ENCODE data around the gene GAA. TPM values are rescaled to one million over a fixed set of nuclear protein-coding genes. Genes with fewer than 3 reads are reported as not detected.

The GAA gene
- total RNA-seq, 4 donors from 2014 or later = 48.1 to 71.7 (median 67.8) TPM

- TF ChIP-seq, protein P1, sequence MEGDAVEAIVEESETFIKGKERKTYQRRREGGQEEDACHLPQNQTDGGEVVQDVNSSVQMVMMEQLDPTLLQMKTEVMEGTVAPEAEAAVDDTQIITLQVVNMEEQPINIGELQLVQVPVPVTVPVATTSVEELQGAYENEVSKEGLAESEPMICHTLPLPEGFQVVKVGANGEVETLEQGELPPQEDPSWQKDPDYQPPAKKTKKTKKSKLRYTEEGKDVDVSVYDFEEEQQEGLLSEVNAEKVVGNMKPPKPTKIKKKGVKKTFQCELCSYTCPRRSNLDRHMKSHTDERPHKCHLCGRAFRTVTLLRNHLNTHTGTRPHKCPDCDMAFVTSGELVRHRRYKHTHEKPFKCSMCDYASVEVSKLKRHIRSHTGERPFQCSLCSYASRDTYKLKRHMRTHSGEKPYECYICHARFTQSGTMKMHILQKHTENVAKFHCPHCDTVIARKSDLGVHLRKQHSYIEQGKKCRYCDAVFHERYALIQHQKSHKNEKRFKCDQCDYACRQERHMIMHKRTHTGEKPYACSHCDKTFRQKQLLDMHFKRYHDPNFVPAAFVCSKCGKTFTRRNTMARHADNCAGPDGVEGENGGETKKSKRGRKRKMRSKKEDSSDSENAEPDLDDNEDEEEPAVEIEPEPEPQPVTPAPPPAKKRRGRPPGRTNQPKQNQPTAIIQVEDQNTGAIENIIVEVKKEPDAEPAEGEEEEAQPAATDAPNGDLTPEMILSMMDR (IDR thresholded peaks at IDR 0.05) = no peak
- TF ChIP-seq POLR2A (IDR thresholded peaks at IDR 0.05) = no peak
- DNase-seq (ENCODE audit: low spot score in 2 of 2) = no peak
- H3K4me3 ChIP-seq (ENCODE audit: low read depth, poor library complexity, severe bottlenecking) = no peak overlapping the region
- intact Hi-C loops (cut with DNase I; ENCODE audit: low total_unique reads) = no loop called here
- 81 to 85% methylated on average over 4 of the region's 4 CpGs for WGBS, 2 donors
Measured at GRCh38 chr17:80163336-80163735, 62.0 kb downstream of the GAA start.

DNA sequence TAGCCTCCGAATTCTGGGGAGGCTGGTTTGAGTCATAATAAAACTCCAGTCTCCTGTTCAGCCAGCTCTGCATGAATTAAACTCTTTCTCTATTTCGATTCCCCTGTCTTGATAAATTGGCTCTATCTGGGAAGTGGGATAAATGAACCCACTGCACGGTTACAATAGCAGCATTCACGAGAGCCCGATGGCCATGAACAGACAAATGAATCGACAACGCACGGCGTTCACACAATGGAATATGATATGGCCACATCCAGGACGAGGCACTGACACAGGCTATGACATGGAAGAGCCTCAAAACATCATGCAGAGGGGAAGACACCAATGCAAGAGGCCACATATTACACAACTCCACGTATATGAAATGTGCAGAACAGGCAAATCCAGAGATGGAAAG, 62.8 kb downstream of the GAA start:
- H3K4me3 ChIP-seq (ENCODE audit: low read depth, poor library complexity, severe bottlenecking) = no peak overlapping the region
- no peak for DNase-seq (ENCODE audit: low spot score in 2 of 2)
- no peak for TF ChIP-seq POLR2A (IDR thresholded peaks at IDR 0.05)
- TF ChIP-seq, protein P1 (IDR thresholded peaks at IDR 0.05) = no peak
- intact Hi-C loops (cut with DNase I; ENCODE audit: low total_unique reads) = no loop called here
- 82 to 91% methylated on average over 11 of the region's 11 CpGs for WGBS, 2 donors

- 52 to 63% methylated on average over 6 of the region's 6 CpGs for WGBS, 2 donors
- no peak overlapping the region for H3K4me3 ChIP-seq (ENCODE audit: low read depth, poor library complexity, severe bottlenecking)
- DNase-seq (ENCODE audit: low spot score in 2 of 2) = no peak
- intact Hi-C loops (cut with DNase I; ENCODE audit: low total_unique reads) = no loop called here
- TF ChIP-seq, protein P1 (IDR thresholded peaks at IDR 0.05) = no peak
- no peak for TF ChIP-seq POLR2A (IDR thresholded peaks at IDR 0.05)
Measured at GRCh38 chr17:80166446-80166845, 65.1 kb downstream of the GAA start.

GRCh38 chr17:80168371-80168770, 67.0 kb downstream of the GAA start:
- DNase-seq (ENCODE audit: low spot score in 2 of 2) = no peak
- intact Hi-C loops (cut with DNase I; ENCODE audit: low total_unique reads) = no loop called here
- 79 to 84% methylated on average over 5 of the region's 5 CpGs for WGBS, 2 donors

GRCh38 chr17:80169107-80169506, 67.7 kb downstream of the GAA start:
- intact Hi-C loops (cut with DNase I; ENCODE audit: low total_unique reads) = no loop called here
- TF ChIP-seq POLR2A (IDR thresholded peaks at IDR 0.05) = no peak
- TF ChIP-seq, protein P1 (IDR thresholded peaks at IDR 0.05) = no peak
- no peak overlapping the region for H3K4me3 ChIP-seq (ENCODE audit: low read depth, poor library complexity, severe bottlenecking)
- no peak for DNase-seq (ENCODE audit: low spot score in 2 of 2)
- 93 to 94% methylated on average over 5 of the region's 5 CpGs for WGBS, 2 donors

More at GRCh38 chr17:80168371-80168770, 67.0 kb downstream of the GAA start:
- H3K4me3 ChIP-seq (ENCODE audit: low read depth, poor library complexity, severe bottlenecking) = no peak overlapping the region
- TF ChIP-seq, protein P1 (IDR thresholded peaks at IDR 0.05) = no peak
- no peak for TF ChIP-seq POLR2A (IDR thresholded peaks at IDR 0.05)

MicroRNAs within 50 kb of the gene (microRNA counts, 767-probe panel; counts per million panel counts)
- microRNA hsa-miR-1268b = 0 to 358 counts per million in 2 donors

Small RNAs within 50 kb of the gene (microRNA-seq; reads per million reads assigned to microRNA genes)
- 0 reads per million in 2 donors for gene MIR1268B (ENCODE audit: borderline number of aligned reads in 1 of 2, borderline replicate concordance in 2 of 2)

Other genes with a start within 250 kb of the GAA start
- 10 to 100 TPM in 3 of 4 donors, 1 to 10 TPM in 1; 9.1 to 28.0 (median 22.3) TPM for gene TBC1D16, start 65.7 kb upstream of the GAA start, total RNA-seq
- 1 to 10 TPM; 1.2 to 5.8 (median 2.1) TPM for gene CCDC40, start 64.9 kb upstream of the GAA start, total RNA-seq
- gene EIF4A3, start 45.5 kb downstream of the GAA start, total RNA-seq = 10 to 100 TPM; 70.3 to 87.2 (median 75.3) TPM
- gene CARD14, start 68.4 kb downstream of the GAA start, total RNA-seq = 10 to 100 TPM; 52.3 to 73.2 (median 57.5) TPM
- 10 to 100 TPM; 19.4 to 47.3 (median 37.0) TPM for gene SGSH, start 118.8 kb downstream of the GAA start, total RNA-seq
- gene SLC26A11, start 118.8 kb downstream of the GAA start, total RNA-seq = 10 to 100 TPM; 20.1 to 28.1 (median 22.3) TPM
- 100 to 1,000 TPM in 1 of 4 donors, 10 to 100 TPM in 3; 48.4 to 103 (median 59.8) TPM for gene RNF213, start 159.3 kb downstream of the GAA start, total RNA-seq